Liver (tissue), 3 donors: ENCODE results near the gene OTOG.

Experiments
- CTCF ChIP-seq: fragments of 150-350 bp; IDR thresholded peaks from 2 replicates; pipeline ENCODE4 v1.5.1; 2017; ENCODE audit warnings: improper control_type of control experiment, low read depth, low read length; ENCODE audit not compliant: missing input control
- FOXA1 ChIP-seq: IDR thresholded peaks from 2 replicates; pipeline ENCODE4 v1.6.1; 2016; ENCODE audit warnings: antibody characterized with exemption
- GABPA ChIP-seq, 2 donors: IDR thresholded peaks in 1 of 2; conservative IDR thresholded peaks in 1 of 2; 2 replicates each; pipeline ENCODE4 v1.6.1; 2016; ENCODE audit warnings: antibody characterized with exemption in 2 of 2, mild to moderate bottlenecking in 1 of 2, moderate library complexity in 1 of 2
- HNF4A ChIP-seq, 2 donors: conservative IDR thresholded peaks; 2 replicates each; pipeline ENCODE4 v1.6.1; 2016; ENCODE audit warnings: antibody characterized with exemption in 2 of 2, mild to moderate bottlenecking in 2 of 2
- MAX ChIP-seq: IDR thresholded peaks from 2 replicates; pipeline ENCODE4 v1.6.1; 2016; ENCODE audit warnings: antibody characterized with exemption
- RAD21 ChIP-seq, 2 donors: IDR thresholded peaks; 2 replicates each; pipeline ENCODE4 v1.6.1; 2016; ENCODE audit warnings: antibody characterized with exemption in 2 of 2, mild to moderate bottlenecking in 2 of 2
- REST ChIP-seq: IDR thresholded peaks from 2 replicates; pipeline ENCODE4 v1.6.1; 2016; ENCODE audit warnings: antibody characterized with exemption, mild to moderate bottlenecking
- RXRA ChIP-seq, 2 donors: IDR thresholded peaks; 2 replicates each; pipeline ENCODE4 v1.6.1; 2017 to 2018; ENCODE audit warnings: antibody characterized with exemption in 2 of 2, mild to moderate bottlenecking in 1 of 2
- TAF1 ChIP-seq: conservative IDR thresholded peaks from 2 replicates; pipeline ENCODE4 v1.6.1; 2016; ENCODE audit warnings: antibody characterized with exemption, mild to moderate bottlenecking
- YY1 ChIP-seq: IDR thresholded peaks from 2 replicates; pipeline ENCODE4 v1.6.1; 2016; ENCODE audit warnings: antibody characterized with exemption, mild to moderate bottlenecking
- donor health status: healthy.
- donor health status: healthy.

- TF ChIP-seq CTCF, result no peak
- TF ChIP-seq REST, result no peak
- TF ChIP-seq FOXA1, result no peak
- no peak for TF ChIP-seq RXRA (IDR thresholded peaks at IDR 0.05)
- TF ChIP-seq YY1, result no peak
- no peak for TF ChIP-seq MAX
- TF ChIP-seq RAD21 (IDR thresholded peaks at IDR 0.05), result no peak
- TF ChIP-seq GABPA (IDR thresholded peaks at IDR 0.05 in 1 of 2, conservative IDR thresholded peaks at IDR 0.05 in 1 of 2), result no peak
- TF ChIP-seq TAF1, result no peak
- no peak for TF ChIP-seq HNF4A (conservative IDR thresholded peaks at IDR 0.05)
These were observed 40.7 kb upstream of the OTOG start for GRCh38 chr11:17506314-17506713.
